Retinal pigment epithelial cell (primary cell): ENCODE results near the gene CORIN.

Experiments used
- DNase-seq: peaks from one replicate; pipeline ENCODE4 v3.0.0-alpha.2; 2010; ENCODE audit warnings: low read depth
- H3K4me3 ChIP-seq: 2 replicates; pipeline ENCODE4 v1.5.1; 2011; ENCODE audit warnings: mild to moderate bottlenecking, low read length, control low read depth, moderate library complexity
- CTCF ChIP-seq: conservative IDR thresholded peaks from 2 replicates; pipeline ENCODE4 v1.5.1; 2011; ENCODE audit warnings: low read depth, low read length, control low read depth, inconsistent platforms

The CORIN gene

DNA sequence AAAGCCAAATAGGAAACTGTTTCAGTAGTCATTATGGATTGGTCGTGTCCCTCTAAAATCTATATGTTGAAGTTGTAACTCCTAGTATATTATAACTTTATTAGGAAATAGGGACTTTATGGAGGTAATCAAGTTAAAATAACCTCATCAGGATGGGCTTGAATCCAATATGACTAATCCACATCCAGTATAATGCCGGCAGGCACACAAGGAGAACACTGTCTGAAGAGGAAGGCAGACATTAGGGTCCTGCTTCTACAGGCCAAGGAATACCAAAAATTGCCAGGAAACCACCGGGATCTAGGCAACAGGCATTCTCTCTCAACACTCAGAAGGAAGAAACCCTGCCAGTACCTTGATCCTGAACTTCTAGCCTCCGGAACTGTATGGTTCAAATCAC lies 222.5 kb downstream of the CORIN start:
- no peak overlapping the region for H3K4me3 ChIP-seq
- no peak for DNase-seq
- TF ChIP-seq CTCF: no peak

DNA sequence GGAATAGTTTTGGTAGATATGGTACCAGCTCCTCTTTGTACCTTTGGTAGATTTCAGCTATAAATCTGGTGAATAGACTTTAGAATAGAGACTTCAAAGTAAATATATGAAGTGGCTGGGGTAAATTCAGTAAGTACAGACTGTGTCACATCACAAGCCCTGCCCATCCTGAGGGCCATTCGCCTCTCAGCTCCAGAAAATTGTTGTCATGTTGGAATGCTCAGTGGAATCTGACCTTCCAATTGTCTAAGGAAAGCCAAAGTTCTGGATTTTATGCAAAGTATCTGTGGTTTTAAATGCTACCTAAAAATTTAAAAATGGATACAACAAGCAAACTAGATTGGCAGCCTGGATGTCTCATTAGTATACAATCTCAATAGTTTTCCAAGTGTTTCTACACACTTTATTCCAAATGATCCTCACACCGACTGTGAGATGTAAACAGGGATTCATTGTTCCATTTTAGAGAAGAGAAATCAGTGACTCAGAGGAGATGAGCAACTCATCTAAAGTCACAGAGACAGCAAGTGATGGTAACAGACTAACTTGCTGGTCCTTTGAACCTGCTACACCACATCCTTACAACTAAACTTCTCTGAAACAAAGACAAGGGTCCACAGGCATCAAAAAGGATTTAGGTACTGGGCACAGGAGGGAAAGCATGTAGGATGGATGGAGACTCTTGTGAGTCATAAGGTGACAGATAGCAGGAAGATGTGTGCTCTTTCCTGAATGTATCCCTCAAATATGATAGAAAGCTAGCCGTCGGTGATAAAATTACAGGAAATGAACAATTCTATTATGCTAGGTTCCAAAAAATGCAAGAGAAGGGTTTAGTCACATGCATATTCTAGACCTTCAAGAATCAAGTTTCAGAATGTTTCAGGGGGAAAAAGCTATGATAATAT lies 225.5 kb downstream of the CORIN start:
- no peak for DNase-seq
- no peak for TF ChIP-seq CTCF
- no peak overlapping the region for H3K4me3 ChIP-seq

- TF ChIP-seq CTCF: no peak
- no peak for DNase-seq
- H3K4me3 ChIP-seq: no peak overlapping the region
Observed at GRCh38 chr4:47606482-47606881, 231.4 kb downstream of the CORIN start.

DNA sequence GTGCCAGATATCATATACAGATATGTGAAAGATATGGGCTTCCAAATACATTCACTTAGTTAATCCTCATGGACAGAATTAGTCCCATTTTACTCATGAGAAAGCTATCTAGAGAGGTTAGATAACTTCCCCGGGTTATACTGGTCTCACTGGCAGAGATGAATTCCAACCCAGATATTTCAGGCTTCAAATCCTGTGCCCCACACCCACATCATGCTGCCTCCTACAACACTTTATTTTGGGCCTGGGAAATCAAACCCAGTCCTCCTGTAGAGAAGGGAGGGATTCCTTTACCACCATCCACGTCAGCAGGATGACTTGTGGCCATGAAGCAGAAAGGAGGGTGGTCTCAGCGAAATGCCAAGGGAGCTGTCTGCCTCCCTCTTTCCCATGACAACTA lies 239.0 kb downstream of the CORIN start:
- DNase-seq: no peak
- TF ChIP-seq CTCF: no peak
- H3K4me3 ChIP-seq: no peak overlapping the region

- no peak overlapping the region for H3K4me3 ChIP-seq
- no peak for TF ChIP-seq CTCF
- no peak for DNase-seq
Observed at GRCh38 chr4:47598320-47598719, 239.5 kb downstream of the CORIN start.

- no peak for DNase-seq
- no peak for TF ChIP-seq CTCF
- H3K4me3 ChIP-seq: no peak overlapping the region
Observed at GRCh38 chr4:47597696-47598095, 240.2 kb downstream of the CORIN start.

DNA sequence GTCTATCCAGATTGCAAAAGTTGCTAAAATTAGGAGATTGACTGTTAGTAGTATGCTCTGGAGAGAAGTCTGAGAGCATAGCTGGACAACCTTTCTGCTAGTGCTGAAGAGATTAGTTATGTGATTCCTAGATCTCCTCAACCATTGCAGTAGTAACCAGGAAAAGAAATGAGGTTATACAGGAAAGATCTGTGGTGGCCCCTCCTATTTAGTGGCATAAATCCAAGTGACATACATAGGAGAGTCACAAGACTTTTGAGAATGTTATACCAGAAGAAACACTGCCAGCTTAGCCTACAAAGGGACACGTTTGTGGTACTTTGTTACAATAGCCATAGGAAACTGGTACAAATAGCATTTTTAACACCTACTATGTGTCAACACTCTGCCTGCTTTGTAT lies 247.5 kb downstream of the CORIN start:
- TF ChIP-seq CTCF: no peak
- DNase-seq: no peak
- H3K4me3 ChIP-seq: no peak overlapping the region
